ENCODE measurements around the gene HSFX2. TPM values are rescaled to one million over a fixed set of nuclear protein-coding genes. Genes with fewer than 3 reads are reported as not detected.
"Not testable (repeated sequence)": the region's sequence is repeated elsewhere in the genome, so short reads cannot be mapped to it uniquely, and the experiment has no call there.

The HSFX2 gene, protein sequence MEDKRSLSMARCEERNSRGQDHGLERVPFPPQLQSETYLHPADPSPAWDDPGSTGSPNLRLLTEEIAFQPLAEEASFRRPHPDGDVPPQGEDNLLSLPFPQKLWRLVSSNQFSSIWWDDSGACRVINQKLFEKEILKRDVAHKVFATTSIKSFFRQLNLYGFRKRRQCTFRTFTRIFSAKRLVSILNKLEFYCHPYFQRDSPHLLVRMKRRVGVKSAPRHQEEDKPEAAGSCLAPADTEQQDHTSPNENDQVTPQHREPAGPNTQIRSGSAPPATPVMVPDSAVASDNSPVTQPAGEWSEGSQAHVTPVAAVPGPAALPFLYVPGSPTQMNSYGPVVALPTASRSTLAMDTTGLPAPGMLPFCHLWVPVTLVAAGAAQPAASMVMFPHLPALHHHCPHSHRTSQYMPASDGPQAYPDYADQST
- 0.59 TPM in 1 of 2 replicates, not detected in the other for total RNA-seq

DNA sequence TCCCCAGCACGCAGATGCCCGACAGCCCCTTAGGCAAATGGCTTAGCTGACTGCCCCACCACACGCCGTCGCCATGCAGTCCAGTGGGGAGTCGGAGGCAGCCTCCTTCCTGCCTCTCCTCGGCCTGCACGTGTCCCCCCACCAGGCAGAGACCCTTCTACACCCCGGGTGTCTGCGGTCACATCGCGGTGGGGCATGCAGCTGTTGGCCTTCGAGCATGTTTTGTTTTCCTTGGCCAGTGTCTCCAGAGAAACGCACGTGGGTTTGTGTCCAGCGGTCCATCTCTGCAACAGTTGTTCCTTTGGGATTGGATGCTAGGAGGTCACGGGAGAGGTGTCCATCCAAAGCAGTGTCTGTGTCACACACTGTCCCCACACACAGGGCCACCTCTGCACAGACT is at the start of gene HSFX2:
TSS of gene HSFX2 (minus strand) at position 101 of the 400 bp plus-strand sequence. CDS start 614 bp downstream, outside the sequence.
- intact Hi-C loops (cut with micrococcal nuclease) = not testable (repeated sequence)

DNA sequence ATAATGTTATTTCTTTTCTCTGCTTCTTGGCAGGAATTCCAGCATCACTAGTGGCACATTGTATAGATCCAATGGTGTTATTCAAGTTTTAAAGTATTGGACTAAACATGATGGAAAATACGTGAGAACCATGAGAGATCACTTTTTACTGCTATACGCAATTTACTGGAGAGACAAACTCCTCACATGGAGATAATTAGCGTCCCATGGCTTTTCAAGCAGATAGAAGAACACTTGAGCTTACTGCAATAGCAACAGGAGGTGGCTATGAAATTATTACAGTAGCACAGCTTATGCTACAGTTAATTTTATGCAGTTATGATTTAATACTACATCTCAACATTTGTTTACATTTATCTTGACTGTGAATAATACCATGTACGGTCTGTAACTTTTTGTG is 48.4 kb upstream of the HSFX2 start:
- intact Hi-C loops (cut with micrococcal nuclease) = no loop called here

DNA sequence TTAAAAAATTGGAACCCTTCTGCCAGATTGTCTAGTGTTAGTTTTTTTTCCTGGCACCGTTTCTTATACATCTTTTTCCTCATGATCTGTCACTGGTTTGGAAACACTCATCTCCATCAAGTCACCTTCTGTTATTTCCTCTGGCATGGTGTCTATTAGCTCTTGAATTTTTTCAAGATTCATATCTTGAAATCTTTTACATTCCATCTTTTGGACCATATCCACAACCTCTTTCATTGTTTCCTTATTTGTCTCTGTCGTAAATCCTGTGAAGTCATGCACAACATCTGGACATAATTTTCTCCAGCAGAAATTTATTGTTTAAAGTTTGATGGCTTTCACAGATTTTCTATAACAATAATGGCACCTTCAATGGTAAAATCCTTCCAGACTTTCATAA is 46.7 kb upstream of the HSFX2 start:
- intact Hi-C loops (cut with micrococcal nuclease) = no loop called here

DNA sequence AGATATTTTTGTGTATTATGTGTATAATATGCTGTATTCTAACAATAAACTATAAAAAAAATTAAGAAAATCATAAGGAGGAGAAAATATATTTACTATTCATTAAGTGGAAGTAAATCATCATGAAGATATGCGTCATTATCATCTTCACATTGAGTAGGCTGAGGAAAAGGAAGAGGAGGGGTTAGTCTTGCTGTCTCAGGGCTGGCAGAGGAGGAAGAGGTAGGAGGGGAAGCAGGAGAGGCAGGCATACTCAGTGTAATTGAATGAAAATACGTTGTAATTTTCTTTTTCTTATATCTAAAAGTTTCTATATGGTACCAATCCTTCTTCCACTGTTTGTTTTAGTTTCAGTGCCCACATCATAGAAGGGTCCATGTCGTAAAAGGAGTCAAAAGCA is 46.3 kb upstream of the HSFX2 start:
- intact Hi-C loops (cut with micrococcal nuclease) = no loop called here

DNA sequence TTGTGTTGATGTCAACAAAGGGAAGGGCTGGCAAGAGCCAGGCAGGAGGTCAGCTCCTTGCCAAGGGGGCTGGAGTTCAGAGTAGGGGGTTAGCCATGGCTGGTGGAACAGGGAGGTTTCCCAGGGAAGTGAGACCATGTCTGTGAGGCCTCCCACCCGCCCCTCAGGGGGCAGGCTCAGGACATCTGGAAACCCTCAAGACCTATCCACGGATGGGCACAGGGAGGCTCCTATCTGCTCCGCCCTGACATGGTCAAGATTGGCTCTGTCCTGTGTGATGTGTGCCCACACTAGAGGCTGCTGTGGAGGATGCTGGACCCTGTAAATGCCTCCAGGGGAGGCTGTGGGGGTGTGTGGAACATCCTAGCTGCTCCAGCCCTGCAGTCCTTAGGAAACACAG is 44.5 kb upstream of the HSFX2 start:
- intact Hi-C loops (cut with micrococcal nuclease) = no loop called here

DNA sequence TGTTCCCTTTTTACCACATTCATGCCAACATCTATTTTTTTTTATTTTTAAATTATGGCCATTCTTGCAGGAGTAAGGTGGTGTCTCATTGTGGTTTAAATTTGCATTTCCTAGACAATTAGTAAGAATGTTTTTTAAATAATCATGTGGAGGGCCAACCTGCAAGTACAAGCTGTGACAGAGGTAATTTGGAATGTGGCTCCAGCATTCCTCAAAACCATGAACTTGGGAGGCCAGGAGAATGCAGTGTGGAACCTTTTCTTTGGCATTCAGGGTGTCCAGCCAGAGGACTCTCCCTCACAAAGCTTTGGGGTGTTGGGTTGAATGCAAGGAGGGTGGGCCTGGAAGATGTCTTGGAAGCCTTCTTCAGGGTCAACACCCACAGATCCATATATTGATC is 43.7 kb upstream of the HSFX2 start:
- intact Hi-C loops (cut with micrococcal nuclease) = no loop called here

DNA sequence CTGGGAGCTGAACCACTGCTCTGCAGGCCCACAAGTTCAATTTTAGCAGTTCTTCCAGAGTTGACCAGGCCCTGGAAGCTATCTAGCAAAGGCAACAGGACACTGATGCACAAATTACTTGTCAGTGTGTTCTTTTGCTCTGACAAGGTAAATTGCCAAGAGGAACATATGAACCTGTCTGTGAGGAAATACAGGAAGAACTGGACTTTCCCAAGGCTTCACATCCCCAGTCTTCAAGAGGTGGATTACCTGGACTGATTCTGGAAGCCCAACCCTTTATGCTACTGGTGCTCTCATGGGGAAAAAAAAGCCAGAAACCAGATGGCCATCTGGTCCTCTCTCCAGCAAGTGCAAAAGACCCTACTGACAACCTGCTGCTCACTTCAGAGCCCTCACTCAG is 38.4 kb upstream of the HSFX2 start:
- intact Hi-C loops (cut with micrococcal nuclease) = loop anchor here (5.0 kb wide), 2 partner anchors 729 to 1721 kb away; partner anchors contain the start of genes FMR1 and MAMLD1

DNA sequence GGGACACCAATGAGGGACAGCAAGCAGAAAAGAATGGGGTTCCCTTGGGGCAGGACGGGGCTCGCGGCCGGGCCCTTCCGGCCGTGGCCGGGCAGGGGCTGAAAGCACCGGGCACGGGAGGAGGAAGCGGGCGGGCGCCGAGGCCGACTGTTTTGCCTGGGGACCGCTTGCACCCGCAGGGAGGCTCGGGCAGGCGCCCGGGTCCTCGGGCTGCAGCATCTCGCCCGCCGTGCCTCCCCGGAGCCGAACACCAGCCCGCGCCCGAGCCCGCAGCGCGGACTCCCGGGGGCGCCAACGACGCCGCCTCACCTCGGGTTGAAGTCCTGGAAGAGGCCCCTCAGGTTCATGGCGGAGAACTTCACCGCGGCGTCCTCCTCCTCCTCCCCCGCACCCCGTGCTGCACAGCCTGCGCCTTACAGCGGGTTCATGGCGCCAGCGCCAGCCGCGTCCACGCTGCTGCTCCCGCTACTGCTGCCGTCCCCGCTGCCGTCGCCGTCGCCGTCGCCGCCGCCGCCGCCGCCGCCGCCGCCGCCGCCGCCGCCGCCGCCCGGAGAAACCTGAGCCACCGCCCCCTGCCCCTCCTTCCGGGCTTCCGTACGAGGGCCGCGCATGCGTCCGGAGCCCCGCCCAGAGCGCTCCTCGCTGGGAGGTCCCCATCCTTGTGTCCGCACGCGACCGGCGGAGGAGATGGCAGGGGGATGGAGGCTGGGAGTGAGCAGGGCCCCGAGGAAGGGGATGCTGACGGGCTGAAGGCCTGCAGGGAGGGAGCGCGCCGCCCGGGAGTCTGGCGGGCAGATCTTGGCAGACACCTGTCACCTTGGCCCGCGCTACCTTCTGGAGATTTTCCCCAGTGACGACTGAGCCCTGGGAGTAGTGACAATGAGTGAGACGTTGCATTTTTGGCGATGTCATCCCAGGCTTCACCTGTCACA is 36.4 kb upstream of the HSFX2 start, which contains the start of gene TMEM185A:
TSS of gene TMEM185A (minus strand) at position 559 of the 932 bp plus-strand sequence. CDS start at position 347, 212 bp downstream.
- intact Hi-C loops (cut with micrococcal nuclease) = loop anchor here (1.0 to 5.0 kb wide), 5 partner anchors 104 to 1719 kb away; partner anchors contain the start of genes FMR1 and MAMLD1

DNA sequence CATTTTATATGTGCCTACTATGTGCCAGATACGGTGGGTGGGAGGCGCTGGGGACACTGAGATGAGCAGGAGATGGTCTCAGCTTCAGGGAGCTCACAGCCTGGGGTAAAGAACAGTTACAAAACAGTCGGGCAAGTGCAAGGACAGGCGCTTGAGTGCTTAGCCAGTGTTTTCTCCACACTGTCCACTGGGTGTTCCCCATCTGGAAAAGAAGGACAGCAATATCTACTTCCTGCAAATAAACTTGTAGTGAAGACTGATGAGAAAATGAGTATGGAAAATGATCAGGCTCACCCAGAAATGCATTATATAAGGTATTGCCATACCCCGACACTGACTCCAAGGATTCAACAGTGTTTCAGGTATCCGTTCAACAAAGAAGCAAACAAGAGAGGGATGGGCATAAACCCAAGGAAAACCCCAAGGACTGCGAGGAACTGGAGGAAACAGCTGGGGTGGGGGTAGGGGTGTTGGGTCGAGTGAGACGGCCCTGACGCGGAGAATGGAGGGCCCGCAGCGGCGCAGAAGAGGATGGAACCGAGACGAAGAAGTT is 35.6 kb upstream of the HSFX2 start:
- intact Hi-C loops (cut with micrococcal nuclease) = loop anchor here (1.0 to 5.0 kb wide), 5 partner anchors 103 to 1718 kb away; partner anchors contain the start of genes FMR1 and MAMLD1

DNA sequence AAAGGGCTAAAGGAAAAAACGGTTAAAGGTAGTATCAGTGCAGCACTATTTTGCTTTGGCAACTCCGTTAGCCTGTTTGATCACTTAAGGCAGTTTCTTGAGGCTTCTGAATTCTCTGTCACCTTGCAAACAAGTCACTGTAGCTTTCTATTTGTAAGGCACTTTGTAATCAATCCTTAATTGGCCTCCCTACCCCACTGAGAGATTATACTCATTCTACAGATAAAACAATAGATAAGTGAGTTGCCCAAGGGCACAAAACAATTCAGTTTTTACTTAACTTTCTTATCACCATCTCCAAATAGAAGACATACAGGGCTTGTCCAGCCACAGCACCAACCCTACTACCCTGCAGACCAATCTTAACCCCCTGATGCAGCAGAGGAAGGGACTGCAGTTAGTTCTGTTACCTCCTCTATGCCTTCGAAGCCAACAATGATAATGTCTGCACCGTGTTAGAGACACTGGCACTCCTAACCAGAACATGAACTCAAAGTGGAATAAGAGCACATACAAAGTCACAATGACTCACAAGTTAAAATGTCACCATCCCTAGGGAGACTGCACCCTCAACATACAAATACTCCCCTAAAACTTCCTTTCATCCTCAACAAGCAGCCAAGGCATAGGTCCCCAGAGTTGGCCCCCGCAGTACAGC is 34.7 kb upstream of the HSFX2 start:
- intact Hi-C loops (cut with micrococcal nuclease) = loop anchor here (2.0 to 5.0 kb wide), 4 partner anchors 195 to 1718 kb away; partner anchors contain the start of genes FMR1 and MAMLD1

DNA sequence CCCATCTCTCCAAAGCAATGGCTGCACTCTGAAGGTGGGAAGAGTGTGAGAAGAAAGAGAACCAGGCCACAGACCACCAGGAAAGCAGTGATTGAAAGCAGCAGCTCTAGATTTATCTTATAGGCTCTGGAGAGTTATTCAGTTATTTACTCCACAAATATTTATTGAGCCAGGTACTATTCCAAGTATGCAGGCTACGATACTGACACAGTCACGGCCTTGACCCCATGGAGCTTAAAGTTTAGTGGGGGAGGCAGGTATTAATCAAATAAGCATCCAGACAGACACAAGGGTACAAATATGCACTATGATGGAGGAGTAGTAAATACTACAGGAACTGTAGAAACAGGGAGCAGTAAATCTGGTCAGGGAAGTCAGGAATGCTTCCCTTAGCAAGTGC is 33.7 kb upstream of the HSFX2 start:
- intact Hi-C loops (cut with micrococcal nuclease) = no loop called here

DNA sequence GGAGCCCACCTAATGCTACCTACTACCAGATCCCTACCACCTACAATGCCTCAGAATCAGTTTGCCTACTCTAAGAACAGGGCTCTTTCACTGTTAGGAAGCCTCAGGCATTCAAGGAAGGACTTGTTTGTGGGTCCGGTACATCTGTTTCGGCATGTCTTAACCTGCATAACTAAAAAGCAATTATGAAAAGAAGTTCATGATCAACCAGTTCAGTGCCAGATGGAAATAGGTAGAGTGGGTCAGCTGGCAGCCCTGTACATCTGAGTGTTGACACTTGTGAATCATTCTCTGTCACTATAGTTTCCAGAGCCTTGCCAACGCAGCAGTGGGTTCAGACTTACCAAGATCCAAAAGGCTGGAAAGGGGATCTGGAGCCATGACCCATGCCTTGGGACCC is 33.2 kb upstream of the HSFX2 start:
- intact Hi-C loops (cut with micrococcal nuclease) = no loop called here

DNA sequence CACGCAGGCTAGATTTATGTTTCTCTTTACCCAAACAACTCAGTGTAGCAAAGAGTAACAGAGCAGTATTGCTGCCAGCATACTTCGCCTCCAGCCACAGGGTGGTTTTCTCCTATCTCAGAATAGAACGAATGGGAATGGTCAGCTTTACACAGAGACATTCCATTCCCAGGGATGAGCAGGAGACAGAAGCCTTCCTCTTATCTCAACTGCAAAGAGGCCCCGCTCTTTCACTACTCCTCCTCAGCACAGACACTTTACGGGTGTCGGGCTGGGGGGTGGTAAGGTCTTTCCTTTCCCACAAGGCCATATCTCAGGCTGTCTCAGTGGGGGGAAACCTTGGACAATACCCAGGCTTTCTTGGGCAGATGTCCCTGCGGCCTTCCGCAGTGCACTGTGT is 31.7 kb upstream of the HSFX2 start:
- intact Hi-C loops (cut with micrococcal nuclease) = not testable (repeated sequence)

DNA sequence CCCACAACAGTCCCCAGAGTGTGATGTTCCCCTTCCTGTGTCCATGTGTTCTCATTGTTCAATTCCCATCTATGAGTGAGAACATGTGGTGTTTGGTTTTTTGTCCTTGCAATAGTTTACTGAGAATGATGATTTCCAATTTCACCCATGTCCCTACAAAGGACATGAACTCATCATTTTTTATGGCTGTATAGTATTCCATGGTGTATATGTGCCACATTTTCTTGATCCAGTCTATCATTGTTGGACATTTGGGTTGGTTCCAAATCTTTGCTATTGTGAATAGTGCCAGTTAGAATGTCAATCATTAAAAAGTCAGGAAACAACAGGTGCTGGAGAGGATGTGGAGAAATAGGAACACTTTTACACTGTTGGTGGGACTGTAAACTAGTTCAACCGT is 24.5 kb upstream of the HSFX2 start:
- intact Hi-C loops (cut with micrococcal nuclease) = not testable (repeated sequence)

DNA sequence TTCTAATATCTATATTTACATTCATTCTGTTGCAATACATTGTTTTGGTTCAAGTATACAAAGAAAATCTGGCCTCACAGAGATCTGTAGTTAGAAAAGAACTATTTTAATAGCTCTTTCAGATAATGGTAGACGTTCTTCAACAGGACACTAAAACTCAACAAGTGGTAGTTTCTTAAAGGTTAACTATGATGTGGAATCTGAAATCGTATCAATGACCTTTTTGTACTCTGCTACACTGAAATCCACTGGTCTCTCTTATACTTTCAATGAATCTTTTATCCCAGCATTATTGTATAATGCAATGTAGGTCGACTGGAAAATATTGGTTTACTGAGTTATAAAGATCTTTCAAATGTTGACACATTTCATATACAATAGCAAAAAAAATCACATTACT is 23.8 kb upstream of the HSFX2 start:
- intact Hi-C loops (cut with micrococcal nuclease) = no loop called here

DNA sequence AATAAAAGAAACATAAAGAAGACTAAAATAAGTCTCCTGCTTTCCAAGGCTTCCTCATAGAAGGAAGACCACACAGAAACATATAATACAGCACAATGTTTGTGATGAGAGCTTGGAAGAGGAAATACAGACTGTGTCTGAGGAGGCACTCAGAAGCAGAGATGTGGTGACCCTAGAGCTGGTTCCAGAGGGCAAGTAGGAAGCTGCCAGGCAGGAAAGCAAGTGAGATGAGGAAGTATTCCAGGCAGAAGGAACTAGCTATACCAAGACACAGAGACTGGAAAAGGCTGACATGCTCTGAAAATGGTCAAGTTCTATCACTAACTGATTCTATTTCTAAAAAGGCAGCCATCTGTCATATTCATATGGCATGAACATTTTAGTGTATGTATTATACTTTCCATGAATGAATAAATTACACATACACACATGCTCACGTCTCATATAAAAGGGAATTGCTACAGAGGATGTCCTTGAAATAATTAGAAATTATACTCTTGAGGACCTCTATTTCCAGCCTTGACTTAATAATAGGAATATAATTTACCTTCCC is 16.6 kb upstream of the HSFX2 start:
- intact Hi-C loops (cut with micrococcal nuclease) = no loop called here

DNA sequence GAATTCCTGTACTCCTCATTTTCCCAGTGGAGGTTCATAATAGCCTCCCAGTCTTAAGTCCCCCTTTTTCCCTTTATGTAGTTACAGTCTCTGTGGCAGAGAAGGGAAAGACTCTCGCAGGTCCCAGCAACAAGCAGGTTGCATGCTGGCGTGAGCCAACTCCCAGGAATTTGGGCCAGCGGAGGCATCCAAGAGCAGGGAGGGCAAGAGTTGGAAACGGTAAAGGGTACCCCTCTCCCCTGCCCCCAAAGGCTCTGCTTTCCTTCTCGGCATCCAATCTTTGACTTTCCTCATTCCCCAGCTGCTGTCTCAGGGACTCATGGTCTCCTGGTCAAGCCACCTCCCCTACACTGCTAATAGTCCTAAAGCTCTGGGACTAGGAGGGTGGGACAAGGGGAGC is 15.4 kb upstream of the HSFX2 start:
- intact Hi-C loops (cut with micrococcal nuclease) = no loop called here

DNA sequence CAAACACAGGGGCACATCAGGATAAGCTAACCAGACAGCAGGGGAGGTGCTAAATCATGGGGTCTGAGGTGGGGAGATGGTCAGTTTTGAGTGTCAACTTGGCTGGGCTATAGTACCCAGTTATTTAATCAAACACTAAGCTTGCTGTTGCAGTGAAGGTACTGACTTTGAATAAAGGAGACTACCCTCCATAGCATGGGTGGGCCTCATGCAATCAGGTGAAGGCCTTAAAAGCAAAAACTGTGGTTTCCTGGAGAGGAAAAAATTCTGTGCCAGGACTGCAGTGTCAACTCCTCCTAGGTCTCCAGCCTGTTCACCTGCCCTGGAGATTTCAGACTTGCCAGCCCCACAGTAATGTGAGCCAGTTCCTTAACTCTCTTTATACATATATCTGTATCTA is 12.6 kb upstream of the HSFX2 start:
- intact Hi-C loops (cut with micrococcal nuclease) = no loop called here

DNA sequence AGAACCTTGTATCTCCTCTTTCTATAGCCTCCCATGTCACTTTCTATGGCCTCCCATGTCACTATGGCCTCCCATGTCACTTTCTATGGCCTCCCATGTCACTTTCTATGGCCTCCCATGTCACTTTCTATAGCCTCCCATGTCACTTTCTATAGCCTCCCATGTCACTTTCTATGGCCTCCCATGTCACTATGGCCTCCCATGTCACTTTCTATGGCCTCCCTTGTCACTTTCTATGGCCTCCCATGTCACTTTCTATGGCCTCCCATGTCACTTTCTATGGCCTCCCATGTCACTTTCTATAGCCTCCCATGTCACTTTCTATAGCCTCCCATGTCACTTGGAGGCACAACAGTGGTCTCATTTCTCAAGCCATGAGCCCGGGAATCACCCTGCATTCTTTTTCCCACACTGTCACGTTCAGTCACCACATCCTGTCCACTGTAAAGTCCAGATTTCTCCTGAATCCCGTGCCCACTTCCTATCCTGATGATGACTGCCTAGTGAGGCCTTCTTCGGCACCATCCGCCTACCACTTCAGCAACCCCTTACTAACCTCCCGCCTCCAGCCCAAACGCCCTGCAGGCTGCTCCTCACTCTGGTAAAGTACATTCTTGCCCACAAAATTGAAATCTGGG is 10.3 kb upstream of the HSFX2 start:
- intact Hi-C loops (cut with micrococcal nuclease) = not testable (repeated sequence)

DNA sequence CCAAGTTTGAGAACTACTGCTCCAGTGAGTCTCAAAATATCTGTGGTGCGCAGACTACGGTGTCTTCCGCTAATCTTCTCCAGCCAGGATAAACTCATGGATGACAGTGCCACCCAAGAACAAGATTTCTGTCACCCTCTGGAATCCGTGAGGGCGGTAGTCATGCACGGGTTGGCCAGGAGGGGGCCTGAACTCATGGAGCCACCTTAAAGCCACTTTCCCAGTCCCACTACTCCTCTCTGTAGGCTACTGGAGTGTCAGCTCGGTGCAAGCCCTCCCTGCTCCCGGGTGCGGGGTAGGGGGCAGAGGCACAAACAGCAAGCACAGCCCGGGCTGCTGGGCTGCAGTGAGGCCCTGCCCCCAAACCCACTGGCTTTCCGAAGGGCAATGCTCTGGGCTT is 3.5 kb upstream of the HSFX2 start:
- intact Hi-C loops (cut with micrococcal nuclease) = not testable (repeated sequence)

All from T-helper 1 cell treated with Interleukin-12 subunit alpha and Interleukin-12 subunit beta and Interleukin-4 antibody, amounts not matched to agents 30 ng/mL and 1 ng/mL, for 36 hours (primary cell).